Measurements from ENCODE around the gene ADAM33.

The ADAM33 gene

GRCh38 chr20:3645309-3646066, 36.3 kb downstream of the ADAM33 start:
- DNase-seq = no peak

DNA sequence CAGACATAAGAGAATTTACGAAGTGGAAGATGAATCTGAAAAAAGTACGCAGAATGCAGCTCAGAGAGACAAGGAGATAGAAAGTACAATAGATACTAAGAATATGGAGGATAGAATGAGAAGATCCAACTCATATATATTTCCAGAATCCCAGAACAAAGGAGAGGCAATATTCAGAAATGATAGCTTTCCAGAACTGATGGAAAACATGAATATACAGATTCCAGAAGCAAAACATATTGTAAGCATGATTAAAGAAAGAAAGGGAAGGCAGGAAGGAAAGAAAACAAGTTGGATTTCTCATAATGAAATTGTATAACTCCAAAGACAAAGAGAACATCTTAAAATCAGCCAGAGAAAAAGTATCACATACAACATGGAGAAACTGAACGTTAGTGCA, 41.6 kb downstream of the ADAM33 start:
- DNase-seq = no peak

GRCh38 chr20:3635346-3635745, 46.5 kb downstream of the ADAM33 start:
- DNase-seq = no peak

DNA sequence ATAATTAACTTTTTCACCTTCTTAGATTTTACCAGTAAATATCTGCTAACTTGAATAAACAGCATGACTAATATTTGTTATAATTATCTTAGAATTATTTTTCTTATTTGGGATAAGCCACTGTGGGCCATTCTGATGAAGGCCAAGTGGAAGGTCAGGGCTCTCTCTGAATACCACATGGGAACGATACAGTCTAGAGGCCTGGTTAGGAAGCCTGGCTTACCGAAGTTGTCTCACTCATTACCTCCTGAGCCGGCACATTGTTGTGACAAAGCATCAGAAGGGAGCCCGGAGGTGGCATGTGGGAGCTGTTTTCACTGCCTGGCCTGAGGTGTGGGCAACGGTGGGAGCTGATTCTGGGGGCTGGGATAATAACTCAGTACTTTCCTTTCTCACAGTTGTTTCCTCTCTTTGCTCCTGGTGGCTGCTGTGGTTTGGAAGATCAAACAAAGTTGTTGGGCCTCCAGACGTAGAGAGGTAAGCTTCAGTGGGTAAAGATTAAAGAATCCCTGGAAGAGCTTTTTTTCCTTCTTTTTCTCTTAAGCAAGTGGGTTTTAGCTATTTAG, 47.8 kb downstream of the ADAM33 start:
- no peak for DNase-seq

DNA sequence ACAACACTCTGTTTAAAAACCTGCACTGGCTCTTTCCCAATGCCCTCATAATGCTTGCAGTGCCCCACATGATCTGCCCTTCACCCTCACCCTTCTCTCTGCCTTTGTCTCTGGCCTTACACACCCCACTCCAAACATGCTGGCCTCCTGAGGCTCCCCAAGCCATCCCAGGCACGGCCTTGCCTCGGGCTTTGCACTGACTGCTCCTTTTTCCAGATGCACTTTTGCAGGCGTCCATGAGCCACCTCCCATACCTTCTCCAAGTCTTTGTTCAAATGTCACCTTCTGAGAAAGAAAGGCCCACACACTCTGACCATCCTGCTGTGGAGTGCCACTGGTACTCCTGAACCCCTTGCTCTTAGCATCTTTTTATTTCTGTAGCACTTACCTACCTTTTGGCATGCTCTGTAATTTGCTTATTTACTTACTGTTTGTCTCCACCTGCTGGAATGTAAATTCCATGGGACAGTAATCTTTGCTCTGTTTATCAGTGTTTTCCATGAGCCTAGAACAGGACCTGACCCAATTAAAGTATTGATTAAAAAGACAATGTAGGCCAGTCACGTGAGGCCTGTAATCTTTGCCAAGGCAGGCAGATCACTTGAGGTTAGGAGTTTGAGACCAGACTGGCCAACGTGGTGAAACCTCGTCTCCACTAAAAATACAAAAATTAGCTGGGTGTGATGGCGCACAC, 49.4 kb downstream of the ADAM33 start:
- no peak for DNase-seq

DNA sequence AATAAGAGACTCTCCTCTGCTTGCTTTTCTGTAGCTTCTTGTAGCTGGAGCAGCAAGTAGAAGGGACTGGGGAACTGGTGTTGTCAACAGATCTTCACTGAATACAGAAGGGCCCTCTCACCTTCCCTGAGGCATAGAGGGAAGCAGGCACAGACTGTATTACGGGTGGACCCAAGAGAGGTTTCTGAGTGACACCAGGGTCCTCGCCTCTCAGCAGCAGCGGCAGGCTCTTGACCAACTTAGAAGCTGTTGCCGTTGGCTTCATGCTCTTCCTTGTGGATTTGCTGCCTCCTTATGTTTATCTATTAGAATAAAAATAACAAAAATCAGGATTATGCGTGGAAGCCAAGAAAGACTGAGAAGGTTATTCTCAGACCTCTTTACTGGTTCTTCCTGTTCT, 50.3 kb downstream of the ADAM33 start:
- DNase-seq = no peak

- DNase-seq = no peak
Observed at GRCh38 chr20:3630429-3630828, 51.4 kb downstream of the ADAM33 start.

GRCh38 chr20:3629893-3630292, 51.9 kb downstream of the ADAM33 start:
- DNase-seq = no peak

- no peak for DNase-seq
Observed at GRCh38 chr20:3628502-3629314, 53.1 kb downstream of the ADAM33 start.

DNA sequence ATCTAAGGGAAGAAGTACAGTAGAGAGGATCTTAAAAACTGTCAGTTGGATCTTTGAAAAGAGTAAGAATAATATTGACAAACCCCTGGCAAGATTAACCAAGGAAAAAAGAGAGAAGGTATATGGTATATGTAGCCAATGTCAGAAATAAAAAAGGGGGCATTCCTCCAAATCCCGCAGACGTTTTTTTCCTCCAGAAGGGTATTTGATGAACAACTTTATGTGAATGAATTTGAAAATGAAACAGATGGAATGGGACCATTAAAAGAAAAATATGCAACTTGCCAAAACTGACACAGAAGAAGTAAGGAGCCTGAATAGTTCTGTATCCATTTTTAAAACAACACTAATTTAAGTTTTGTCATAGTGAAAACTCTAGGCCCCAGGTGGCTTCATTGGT, 54.3 kb downstream of the ADAM33 start:
- no peak for DNase-seq

GRCh38 chr20:3622406-3622805, 59.4 kb downstream of the ADAM33 start:
- DNase-seq = no peak

DNA sequence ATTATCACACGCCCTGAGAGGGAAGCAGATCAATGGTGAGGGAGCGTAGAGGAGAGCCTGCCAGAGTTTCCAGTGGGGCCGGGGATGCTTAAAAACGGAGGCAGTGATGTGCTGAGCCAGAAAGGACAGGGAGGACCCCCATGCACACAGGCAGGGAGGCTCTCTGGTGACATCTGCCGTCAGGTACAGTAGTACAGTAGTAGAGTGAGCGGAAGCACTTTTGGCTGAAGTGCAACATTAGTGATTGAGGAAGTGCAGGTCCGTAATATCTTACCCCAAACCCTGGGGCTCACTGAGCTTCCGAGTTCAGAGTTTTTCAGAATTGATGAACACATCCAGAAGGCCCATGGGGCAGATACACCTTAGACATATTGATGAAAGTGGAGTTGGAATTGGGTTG, 60.7 kb downstream of the ADAM33 start:
- no peak for DNase-seq

All from activated CD4-positive, CD25-positive, alpha-beta regulatory T cell treated with anti-CD3 and anti-CD28 coated beads, Interleukin-2, amount 50 U/mL, for 72 hours (primary cell).